Measurements from ENCODE around the gene COMMD3.

The COMMD3 gene

DNA sequence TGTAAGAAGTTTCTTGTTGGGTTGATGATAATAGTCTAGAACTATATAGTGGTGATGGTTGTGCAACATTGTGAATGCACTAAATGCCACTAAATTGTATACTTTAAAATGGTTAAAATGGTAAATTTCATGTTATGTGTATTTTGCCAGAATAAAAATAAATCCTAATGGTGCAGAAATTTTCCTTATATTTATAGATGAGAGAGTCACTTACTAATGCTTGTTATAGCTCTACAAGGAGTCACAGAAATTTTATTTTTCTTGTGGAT, 50.2 kb downstream of the COMMD3 start:
- no peak for DNase-seq (ENCODE audit: low read depth, low spot score)

GRCh38 chr10:22366771-22367170, 50.6 kb downstream of the COMMD3 start:
- DNase-seq (ENCODE audit: low read depth, low spot score), result no peak

GRCh38 chr10:22367471-22367870, 51.3 kb downstream of the COMMD3 start:
- no peak for DNase-seq (ENCODE audit: low read depth, low spot score)

GRCh38 chr10:22368402-22368801, 52.2 kb downstream of the COMMD3 start:
- DNase-seq (ENCODE audit: low read depth, low spot score), result no peak

DNA sequence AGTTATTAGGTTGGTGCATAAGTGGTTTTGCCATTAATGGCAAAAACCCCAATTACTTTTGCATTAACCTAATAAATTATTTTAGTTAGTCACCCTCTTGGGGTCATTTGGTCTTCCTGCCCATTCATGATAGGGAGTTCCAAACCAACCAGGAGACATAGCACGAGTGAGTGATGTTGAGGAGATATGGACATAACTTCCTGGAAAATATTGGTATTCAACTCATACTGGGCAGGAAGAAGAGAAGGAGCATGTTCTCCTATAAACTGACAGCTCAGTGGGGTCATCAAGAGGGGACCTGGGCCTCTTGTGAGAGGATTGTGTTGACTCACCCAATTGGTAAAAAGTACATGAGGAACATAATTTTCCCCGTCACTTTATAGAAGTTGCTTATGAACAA, 52.8 kb downstream of the COMMD3 start:
- no peak for DNase-seq (ENCODE audit: low read depth, low spot score)

- no peak for DNase-seq (ENCODE audit: low read depth, low spot score)
These were observed 53.4 kb downstream of the COMMD3 start for GRCh38 chr10:22369434-22370072.
